Cardiac septum (tissue), 1 donor: Measurements from ENCODE around the gene CHAF1A. TPM values are rescaled to one million over a fixed set of nuclear protein-coding genes. Genes with fewer than 3 reads are reported as not detected.

Experiments used
- DNase-seq: peaks from one replicate; pipeline ENCODE4 v3.0.0-alpha.2; 2020; ENCODE audit warnings: low spot score
- intact Hi-C: fragments of 100-400 bp; cut with DNase I; formaldehyde crosslinking; loops from one replicate; pipeline ENCODE4 v1.14.0; 2022
- total RNA-seq: library from RNA; stranded (reverse); fragmentation: NEBNext Ultra II Directional; extraction: Animal tissue kit (Norgen Biotek cat#: 25700); gene quantifications from one replicate; pipeline ENCODE4 v1.2.1, GENCODE V29; 2021
- donor health status: DM: no; HTN: no; CAD: no.

CHAF1A gene
- total RNA-seq, 1 donor from 2014 or later = 5.1 TPM

GRCh38 chr19:4393947-4394590, 8.4 kb upstream of the CHAF1A start:
- intact Hi-C loops = no loop called here
- DNase-seq = no peak

- DNase-seq = no peak
- intact Hi-C loops = loop anchor here (5.0 kb wide), 1 partner anchor 45 kb away; no protein-coding TSS in a partner anchor
These were observed 5.3 kb upstream of the CHAF1A start for GRCh38 chr19:4396949-4397783.

DNA sequence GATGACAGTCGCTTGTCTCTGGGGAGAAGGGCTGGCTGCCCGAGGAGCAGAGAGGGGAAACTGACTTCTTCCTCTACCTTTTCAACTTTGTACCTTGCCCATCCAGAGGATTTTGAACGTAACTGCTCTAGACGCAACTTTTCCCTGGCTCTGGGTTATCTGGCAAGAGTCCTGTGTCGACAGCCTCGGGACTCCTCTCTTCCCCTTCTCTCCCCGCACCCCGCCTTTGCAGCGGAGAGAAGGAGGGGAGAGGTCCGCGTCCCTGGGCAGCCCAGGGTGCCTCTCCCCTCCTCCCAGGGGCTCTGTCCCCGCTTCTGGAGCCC, 2.7 kb upstream of the CHAF1A start:
- intact Hi-C loops = loop anchor here (5.0 kb wide), 5 partner anchors 32 to 152 kb away; partner anchors contain the start of genes MPND, UBXN6 and YJU2
- DNase-seq = no peak

DNA sequence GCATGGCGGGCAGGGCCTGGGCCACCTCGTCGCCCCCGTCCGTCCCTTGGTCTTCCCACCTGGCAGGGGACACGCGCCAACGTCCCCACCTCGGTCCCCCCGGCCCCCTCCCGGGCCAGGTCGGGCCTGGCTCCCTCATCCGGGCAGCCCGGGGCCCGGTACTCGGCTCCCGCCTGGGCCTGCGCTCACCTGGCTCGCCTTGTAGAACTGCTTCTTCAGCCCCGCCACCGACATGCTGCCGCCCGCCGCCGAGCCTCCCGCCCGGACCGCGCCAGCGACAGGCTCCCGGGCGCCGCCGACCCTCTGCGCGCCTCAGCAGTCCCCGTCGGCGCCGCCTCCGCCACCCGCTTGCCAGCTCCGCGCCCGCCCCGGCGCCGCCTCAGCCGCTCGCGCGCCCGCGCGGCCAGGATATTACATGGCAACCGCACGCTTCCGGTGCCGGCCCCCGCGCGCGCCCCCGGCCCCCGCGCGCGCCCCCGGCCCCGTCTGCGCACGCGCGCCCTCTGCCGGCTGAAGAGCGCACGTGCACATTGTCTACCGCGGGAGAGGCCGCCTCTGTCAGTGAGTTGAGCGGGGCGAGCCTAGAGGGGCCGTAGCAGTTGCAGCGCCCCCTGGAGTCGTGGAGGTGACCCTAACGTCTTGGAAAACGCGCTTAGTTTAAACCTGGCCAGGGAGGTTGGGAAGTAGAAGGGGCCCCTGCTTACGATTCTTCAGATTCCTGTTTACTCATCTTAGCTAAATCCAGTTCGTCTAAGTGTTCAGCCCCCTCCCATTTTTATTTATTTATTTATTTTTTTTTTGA, 2.1 kb upstream of the CHAF1A start, which contains the start of gene SH3GL1:
Gene SH3GL1, minus strand, starts transcription at position 413 of the 802 bp plus-strand sequence. Its CDS starts 179 bp downstream, at position 234.
- peak; percentile 96 for DNase-seq
- intact Hi-C loops = loop anchor here (5.0 kb wide), 4 partner anchors 33 to 153 kb away; partner anchors contain the start of genes MPND, UBXN6 and YJU2

- DNase-seq = no peak
- intact Hi-C loops = loop anchor here (5.0 kb wide), 4 partner anchors 34 to 154 kb away; partner anchors contain the start of genes MPND, UBXN6 and YJU2
These were observed 670 bp upstream of the CHAF1A start for GRCh38 chr19:4401769-4402170.

GRCh38 chr19:4403005-4403761, 743 bp downstream of the CHAF1A start:
- intact Hi-C loops = loop anchor here (5.0 kb wide), 4 partner anchors 36 to 156 kb away; partner anchors contain the start of genes MPND, UBXN6 and YJU2
- DNase-seq = no peak

DNA sequence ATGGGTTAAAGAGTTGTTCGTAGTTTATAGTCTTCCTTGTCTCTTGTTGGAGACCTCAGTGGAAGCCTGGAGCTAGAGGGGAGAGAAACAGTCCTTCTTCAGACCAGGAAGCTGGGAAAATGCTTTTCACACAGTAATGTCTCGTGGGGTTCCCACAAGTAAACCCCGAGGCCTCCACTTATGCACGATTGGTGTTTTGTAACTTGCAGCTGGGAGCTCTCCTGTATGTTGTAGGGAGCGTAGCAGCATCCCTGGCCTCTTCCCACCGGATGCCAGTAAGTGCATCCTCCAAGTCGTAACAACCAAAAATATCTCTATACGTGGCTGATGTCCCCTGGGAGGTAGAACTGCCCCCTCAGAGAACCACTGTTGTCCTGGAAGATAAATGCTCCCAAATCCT, 3.5 kb downstream of the CHAF1A start:
- DNase-seq = no peak
- intact Hi-C loops = no loop called here

DNA sequence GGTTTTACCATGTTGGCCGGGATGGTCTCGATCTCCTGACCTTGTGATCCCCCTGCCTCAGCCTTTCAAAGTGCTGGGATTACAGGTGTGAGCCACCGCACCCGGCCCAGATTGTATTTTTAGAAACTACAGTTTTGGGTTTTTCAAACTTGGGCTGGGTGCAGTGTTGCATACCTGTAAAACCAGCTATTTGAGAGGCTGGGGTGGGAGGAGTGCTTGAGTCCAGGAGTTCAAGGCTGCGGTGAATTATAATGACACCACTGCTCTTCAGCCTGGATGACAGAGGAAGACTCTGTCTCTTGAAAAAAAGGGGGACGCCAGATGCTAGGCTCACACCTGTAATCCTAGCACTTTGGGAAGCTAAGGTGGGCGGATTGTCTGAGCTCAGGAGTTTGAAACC, 4.2 kb downstream of the CHAF1A start:
- intact Hi-C loops = no loop called here
- no peak for DNase-seq

- intact Hi-C loops = no loop called here
- no peak for DNase-seq
These were observed 6.9 kb downstream of the CHAF1A start for GRCh38 chr19:4409123-4409933.

DNA sequence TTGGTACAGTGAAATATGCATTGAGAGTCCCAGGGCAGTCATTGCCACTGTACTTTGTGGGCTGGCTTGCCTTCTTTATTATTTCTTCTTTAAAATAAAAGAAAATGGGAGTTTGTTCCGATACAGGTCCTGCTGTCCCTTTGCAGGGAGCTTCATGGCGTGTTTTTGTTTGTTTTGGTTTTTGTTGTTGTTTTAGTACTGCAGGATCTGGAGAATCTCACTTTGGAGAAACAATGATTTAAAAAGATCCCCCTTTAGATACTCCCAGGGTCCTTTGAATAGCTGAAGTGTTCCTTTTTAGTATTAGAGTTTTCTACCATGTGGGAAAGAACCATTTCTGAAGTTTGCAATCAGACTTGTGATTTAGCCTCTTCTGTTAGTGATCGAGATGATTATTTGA, 11.1 kb downstream of the CHAF1A start:
- intact Hi-C loops = no loop called here

DNA sequence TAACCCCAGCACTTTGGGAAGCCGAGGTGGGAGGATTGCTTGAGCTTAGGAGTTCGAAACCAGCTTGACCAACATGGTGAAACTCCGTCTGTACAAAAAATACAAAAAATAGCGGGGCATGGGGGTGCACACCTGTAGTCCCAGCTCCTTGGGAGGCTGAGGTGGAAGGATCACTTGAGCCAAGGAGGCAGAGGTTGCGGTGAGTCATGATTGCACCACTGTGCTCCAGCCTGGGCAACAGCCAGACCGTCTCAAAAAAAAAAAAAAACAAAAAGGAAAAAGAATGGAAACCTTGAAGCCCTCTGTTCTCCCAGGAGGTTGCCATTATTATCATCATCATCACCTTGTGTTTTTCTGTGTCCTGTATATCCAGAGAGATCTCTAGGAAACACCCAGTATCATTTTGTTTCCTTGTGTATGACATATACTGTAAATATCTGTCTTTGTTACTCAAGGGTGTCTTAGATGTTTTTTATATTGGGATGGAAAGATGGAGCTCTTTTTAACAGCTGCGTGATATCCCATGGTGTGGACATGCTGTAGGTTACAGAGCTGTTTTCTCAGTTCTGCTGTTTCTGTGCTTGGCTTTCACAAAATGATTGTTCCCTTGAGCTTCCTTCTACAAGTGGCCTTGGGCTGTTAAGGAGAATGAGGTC, 11.8 kb downstream of the CHAF1A start:
- DNase-seq = no peak
- intact Hi-C loops = no loop called here

More for the DNA sequence above, 11.1 kb downstream of the CHAF1A start:
- no peak for DNase-seq

- no peak for DNase-seq
These were observed 12.4 kb downstream of the CHAF1A start for GRCh38 chr19:4414800-4415321.

GRCh38 chr19:4415352-4415751, 12.9 kb downstream of the CHAF1A start:
- DNase-seq = no peak
- intact Hi-C loops = no loop called here

More at GRCh38 chr19:4414800-4415321, 12.4 kb downstream of the CHAF1A start:
- intact Hi-C loops = no loop called here

DNA sequence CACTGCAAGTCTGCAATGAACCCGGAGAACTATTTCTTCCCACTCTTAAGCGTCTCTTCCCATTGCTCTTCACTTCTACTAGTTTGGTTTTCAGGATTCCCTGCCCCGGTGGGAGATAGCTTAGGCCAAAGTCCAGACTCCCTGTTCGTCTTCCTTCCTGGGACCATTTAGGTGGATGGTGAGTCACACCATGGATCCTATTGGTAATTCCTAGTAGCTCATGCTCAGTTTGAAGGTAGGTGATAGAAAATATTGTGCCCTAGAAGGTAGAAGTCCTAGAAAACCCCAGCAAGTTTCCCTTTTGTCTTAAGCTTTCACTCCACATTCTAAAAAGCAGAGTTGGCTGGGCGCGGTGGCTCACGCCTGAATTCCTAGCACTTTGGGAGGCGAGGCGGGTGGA, 13.8 kb downstream of the CHAF1A start:
- intact Hi-C loops = no loop called here
- no peak for DNase-seq

DNA sequence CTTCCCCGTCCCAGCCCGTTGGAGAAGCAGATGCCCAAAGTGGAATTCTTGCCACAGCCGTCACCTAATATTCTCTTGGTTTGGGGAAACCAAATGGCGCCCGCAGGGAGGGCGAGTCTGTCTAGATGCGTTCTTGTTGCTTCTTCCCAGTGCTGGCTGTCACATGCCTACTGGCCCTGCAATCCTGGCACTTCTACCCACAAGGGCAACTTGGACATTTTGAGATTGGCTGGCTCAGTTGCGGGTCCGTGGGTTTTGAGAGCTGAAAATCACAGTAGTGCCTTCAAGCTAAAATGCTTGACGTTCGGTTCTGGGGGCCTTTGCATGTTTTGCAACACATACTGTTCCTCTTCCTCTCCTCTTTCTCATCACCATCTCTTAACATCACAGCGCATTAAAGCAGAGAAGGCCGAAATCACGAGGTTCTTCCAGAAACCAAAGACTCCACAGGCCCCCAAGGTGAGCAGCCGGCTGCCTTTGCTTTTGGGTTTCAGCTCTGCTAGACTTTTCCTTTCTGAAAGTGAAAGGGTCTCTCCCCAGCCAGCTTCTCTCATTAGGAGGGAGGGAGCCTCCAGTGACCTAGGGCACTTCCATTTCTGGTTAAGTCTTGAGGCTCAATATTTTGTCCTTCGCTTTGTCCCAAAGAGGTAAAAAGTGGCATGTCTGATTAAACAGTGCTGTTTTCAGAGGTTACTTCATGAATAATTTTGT, 21.1 kb downstream of the CHAF1A start:
- no peak for DNase-seq
- intact Hi-C loops = no loop called here

GRCh38 chr19:4425537-4425936, 23.1 kb downstream of the CHAF1A start:
- DNase-seq = no peak
- intact Hi-C loops = no loop called here
